ENCODE measurements around the gene KRTAP5-3.
"Not testable (repeated sequence)": the region's sequence is repeated elsewhere in the genome, so short reads cannot be mapped to it uniquely, and the experiment has no call there.

Gene KRTAP5-3, protein sequence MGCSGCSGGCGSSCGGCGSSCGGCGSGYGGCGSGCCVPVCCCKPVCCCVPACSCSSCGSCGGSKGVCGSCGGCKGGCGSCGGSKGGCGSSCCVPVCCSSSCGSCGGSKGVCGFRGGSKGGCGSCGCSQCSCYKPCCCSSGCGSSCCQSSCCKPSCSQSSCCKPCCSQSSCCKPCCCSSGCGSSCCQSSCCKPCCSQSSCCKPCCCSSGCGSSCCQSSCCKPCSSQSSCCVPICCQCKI

DNA sequence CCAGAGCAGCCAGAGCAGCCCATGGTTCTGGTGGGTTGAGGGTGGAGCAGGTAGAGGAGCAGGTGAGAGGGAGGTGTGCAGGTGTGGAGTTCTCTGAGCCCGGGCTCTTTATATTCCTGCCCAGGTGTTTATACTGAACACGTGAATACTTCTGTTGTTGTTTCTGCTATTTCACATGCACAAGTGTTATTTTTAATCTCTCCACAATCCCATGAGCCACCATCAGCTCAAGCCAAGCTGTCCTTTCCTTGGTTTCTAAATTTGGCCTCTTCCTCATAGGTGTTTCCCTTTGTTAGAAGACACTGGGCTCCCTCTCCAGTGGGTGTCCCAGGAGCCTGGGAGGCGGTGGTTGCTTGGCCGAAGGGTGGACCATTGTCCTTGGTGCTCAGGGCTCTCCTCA lies at the start of gene KRTAP5-3:
KRTAP5-3 (minus strand) TSS at position 101 of the 400 bp plus-strand sequence; CDS start at position 23, 78 bp downstream.
- DNase-seq: no peak

DNA sequence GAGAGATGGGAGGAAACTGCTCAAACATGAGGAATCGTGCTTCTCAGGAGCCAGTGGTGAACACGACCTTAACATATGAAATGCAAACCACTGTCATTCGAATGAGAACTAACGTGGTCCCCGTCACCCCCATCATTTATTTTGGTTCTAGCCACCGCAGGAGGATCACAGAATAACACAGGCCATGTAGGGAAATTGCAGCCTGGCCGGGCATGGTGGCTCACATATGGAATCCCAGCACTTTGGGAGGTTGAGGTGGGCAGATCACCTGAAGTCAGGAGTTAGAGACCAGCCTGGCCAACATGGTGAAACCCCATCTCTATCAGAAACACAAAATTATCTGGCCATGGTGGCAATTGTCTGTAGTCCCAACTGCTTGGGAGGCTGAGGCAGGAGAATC lies 48.4 kb upstream of the KRTAP5-3 start:
- DNase-seq: no peak

DNA sequence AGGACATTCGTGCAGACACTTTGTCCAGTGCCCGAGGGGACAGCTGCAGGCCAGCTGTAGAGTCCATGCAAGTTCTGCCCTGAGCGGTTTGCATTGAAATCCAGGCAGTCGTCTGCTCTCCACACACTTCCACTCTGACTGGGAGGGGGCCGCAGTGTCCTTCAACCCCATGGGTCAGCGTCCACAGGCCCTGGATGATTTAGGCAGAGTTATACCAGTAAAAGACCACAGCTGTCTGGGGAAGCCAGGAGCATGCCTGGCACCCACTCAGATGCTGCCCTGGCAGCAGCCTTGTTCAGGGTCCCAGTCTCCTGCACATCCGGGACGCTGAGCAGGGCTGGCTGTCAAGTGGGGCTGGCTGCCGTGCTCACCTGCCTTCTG lies 47.8 kb upstream of the KRTAP5-3 start:
- DNase-seq: no peak

DNA sequence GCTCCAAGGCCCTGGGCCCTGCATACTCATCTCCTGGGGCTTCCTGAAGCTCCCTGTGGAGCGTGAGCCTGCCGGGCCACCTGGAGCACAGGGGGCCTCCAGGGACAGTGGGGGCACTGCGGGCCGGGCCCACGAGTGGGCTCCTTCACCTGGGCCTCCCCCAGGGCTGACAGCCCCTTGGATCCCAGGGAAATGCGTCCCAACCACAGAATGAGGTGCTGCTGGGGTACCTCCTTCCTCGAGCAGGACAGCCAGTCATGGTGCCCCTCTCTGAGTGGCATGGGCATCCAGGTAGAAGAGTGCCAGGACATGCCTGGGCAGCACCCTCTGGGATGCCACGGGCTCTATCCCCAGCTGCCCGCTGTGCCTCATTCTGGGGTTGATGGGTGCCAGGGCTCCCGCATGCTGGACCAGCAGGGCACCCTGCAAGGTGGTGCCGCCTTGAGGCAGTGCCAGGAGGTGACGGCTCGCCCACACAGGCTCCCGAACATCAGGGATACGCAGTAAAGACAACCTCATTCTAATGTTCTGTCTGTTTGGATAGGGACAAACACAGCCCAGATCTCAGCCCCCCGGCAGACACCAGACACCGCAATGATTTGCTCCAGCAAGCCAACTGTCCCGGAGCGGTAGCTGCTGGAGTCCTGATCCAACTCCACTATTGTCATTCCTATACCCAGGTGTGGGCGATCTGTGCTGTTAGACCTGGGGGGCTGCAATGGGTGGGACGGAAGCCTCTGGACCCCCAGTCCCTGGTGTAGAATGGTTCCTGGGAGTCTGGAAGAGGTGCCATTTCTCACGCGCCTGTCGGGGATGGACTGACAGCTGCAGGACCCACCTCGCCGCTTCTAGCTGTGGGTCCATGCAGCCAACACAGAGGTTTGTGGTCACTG lies 47.2 kb upstream of the KRTAP5-3 start:
- no peak for DNase-seq

DNA sequence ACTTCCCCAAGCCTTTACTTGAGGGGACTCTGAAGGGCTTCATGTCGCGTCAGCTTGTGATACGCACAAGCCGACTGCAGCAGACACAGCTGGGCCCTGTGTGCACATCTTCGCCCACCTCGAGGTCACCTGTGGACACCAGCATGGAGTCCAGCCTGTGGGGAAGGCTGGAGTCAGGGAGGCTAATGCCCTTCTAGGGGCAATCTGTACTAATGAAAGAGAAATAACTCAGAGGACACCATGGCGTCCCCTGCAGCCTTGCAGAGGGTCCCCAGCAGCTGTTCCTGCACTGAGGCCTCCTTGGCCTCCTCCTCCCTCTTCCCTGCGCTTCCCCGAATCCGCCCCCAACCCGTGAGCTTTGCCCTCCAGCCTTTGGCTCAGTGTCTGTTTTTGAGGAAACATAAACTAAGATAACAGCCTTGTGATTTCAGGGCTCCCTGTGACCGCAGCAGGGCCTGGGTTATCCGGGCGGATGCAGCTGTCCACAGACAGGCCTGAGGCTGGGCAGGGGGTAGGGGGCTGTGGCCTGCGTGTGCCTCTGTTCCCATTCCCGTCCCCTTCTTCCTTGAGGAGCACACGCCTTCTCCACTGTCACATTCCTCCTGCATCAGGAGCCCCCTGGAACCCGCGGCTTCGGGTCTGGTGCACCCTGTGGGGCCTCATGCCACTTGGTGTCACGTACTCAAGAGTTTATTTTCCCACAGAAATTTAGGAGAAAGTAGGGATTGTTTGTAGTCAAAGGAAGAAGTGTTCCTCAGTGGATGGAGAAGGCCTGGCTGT lies 46.3 kb upstream of the KRTAP5-3 start:
- no peak for DNase-seq

DNA sequence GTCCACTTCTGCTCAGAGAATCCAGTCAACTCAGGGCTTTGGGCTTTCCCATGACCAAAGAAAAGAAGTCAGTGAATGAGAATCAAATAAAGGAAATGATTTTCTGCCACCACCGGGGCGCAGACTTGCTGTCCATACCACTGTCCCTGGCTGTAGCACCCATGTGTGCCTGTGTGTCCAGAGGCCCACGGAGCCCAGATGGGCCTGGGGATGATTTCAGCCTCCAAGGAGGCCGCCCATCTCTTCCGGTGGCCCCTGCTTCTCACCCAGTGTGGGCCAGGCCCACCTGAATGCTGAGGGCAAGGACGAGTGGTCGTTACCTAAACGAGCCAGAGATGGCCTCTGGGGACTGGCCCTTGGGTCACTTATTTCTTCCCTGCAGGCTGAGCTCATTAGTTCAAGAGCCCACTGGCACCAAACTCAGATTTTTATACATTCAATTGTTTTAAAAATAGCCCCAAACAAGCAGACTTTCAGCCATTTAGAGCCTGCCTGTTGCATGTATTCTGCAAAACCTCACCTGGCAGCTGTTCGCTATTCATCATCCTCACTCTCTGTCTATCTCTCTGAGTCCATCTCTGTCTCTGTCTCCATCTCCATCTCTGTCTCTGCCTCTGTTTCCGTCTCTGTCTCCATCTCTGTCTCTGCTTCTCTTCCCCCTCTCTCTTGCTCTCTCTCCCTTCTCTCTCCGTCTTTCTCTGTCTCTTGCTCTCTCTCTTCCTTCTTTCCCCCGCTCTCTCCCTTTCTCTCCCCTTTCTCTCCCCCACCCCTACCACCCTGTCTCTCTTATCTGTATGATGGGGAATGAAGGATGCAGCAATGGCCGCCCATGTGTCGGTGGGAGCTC lies 45.5 kb upstream of the KRTAP5-3 start:
- DNase-seq: no peak

DNA sequence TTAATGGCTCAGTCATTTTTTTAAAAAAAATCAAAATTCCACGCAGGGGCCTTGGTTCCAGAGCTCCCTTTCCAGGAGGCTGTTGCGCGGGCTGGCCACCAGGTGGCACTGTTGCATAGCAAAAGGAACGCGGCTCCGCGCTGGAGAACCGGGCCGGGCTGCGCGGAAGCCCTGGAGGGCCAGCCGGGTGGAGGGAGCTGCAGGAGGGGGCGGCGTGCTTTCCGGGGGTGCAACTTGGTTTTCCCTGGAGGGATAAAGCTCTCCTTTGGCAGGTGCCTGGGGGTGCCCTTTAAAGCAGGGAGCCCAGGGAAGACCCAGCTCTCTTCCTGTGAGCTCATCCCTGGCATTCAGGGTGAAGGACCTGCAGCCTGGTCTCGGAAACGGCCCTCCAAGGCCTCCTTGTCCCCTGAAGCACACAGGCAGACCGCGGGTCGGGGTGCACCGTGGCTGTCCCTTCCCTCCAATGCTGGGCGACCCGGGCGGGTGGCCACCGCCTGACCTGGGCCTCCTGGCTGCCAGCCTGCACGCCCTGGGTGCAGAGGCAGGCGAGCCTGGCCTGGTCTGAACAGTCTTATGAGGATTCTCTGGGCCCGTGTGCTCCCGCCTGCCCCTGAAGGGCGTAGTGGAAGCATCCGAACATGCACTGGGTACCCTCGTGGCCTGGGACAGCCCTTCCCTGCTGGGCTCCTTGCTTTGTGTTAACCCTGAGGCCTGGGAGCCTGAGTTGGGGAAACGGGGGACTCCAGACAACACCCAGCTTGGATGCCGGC lies 44.7 kb upstream of the KRTAP5-3 start:
- DNase-seq: peak; percentile 43

DNA sequence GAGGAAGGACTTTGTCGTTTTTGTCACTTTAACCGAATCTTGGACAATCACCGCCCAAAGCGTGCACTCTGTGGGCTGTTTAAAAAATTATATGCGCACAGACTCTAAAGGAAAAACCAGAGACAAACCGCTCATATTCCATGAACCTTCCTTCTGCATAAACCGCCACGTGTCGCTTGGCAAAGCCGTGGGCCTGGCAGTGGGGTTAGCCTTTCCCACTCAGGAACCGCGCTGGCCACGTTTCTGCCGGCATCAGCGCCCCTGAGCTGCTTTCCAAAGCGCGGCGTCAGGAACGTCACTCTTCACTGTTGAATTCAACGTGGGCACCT lies 44.1 kb upstream of the KRTAP5-3 start:
- no peak for DNase-seq

DNA sequence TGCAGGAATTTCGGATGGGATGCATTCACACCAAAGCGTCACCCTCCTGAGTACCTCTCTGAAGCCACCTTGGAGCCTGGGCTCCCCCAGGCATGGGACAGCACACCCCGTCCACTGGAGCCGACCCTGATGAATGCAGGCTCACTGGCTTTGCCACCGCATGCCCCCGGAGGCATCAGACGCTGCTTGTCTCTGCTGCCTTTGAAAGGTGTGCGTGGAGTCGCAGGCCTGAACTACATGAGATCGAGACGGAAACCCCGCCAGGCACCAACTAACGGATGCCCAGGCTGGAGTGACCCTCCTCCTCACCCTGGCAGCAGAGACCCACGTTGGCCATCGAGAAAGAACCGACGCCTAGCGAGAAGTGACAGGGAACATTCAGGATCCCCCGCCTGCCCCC lies 43.8 kb upstream of the KRTAP5-3 start:
- no peak for DNase-seq

DNA sequence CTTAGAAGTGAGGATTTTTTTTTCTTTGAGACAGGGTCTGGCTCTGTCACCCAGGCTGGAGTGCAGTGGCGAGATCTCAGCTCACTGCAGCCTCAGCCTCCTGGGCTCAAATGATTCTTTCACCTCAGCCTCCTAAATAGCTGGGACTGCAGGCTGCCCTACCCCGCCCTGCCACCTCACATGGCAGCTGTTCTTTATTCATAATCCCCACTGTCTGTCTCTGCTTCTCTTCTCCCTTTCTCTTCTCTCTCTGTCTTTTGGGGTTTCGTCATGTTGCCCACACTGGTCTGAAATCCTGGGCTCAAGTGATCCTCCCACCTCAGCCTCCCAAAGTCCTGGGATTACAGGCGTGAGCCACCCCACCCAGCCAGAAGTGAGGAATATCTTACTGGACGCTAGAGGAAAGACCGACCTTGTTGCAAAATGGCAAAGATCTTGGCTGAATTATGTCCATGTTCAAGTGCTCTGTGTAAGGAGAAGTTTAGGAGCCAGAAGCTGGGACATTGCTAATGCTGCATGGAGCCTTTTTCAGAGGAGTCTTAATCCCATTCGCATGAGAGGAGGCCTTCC lies 43.2 kb upstream of the KRTAP5-3 start:
- DNase-seq: no peak

DNA sequence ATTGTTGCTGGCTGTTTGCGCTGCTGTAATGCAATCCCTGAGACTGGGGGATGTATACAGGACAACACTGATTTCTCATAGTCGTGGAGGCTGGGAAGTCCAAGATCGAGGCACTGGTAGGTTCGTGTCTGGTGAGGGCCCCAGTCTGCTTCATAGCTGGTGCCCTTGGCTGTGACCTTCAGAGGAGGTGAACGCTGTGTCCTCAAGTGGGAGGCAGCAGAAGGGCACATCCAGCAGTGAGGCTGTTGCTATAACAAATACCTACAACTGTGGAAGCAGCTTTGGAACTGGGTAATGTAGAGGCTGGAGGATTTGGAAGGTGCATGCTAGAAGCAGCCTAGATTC lies 42.6 kb upstream of the KRTAP5-3 start:
- no peak for DNase-seq

DNA sequence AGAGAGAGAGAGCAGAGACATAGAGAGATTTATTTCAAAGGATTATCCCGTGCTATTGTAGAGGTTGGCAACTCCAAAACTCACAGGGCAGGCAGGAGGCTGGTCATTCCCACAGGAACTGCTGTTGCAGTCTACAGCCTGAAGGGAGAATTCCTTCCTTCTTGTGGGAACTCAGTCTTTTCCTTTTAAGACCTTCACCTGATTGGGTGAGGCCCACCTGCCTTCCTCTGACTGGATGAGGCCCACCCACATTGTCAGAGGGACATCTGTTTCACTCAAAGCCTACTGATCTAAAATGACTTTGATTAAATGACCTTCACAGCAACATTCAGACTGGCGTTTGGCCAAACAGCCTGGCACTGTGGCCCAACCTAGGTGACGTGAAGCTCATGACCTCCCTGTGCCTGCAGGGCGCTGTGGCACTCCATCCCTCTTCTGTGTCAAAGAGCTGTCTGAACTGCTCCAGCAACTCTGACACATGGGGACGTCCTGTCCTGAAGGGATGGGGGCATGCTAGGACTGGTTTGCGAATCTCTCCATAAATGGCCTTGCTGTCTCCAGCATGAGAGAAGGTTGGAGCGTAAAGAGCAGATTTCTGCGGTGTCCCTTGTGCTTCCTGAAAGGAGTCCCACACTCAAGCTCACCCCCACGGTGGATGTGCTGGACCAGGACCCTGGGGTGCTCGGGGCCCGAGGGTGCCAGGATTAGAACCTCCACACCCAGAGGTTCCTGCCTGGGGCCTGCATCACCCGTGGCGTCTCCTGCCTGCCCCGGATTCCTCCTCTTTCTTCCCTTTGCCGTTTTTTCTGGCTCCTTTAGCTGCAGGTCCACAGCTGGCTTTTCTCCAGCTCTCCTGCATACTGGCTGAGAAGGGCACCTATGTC lies 42.0 kb upstream of the KRTAP5-3 start:
- no peak for DNase-seq

DNA sequence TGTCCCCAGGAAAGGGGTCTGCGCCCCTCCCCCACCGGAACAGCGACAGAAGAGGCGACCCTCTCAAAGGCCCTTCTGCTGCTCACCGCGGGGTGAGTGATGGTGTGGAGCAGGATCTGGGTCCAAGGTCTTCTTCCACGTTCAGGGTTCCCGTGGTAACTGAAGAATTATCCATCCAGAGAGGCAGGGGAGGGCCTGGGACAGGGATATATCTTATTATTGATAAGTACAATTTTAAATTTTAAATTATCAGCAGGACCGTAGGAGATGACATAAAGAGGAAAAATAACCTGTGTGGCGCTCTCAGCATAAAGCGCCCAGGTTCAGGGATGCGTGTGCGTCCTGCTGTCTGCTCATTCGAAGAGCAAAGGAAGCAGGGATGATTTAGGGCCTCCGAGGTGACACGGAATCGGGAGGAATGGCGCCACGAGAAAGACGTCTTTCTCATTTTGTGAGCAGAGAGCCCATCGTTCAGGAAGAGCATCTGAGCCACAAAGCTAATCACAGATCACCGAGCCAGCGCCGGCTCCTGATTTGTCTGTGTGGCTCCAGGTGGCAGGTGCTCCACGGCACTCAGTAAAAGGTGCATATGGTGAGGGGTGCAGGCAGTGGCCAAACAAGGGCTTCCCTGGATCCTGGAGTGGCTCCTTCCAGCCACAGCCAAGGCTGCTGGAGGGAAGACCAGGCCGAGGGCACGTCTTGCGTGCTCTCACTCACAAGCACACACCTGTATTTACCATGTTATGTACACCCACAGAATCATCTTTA lies 40.6 kb upstream of the KRTAP5-3 start:
- no peak for DNase-seq

DNA sequence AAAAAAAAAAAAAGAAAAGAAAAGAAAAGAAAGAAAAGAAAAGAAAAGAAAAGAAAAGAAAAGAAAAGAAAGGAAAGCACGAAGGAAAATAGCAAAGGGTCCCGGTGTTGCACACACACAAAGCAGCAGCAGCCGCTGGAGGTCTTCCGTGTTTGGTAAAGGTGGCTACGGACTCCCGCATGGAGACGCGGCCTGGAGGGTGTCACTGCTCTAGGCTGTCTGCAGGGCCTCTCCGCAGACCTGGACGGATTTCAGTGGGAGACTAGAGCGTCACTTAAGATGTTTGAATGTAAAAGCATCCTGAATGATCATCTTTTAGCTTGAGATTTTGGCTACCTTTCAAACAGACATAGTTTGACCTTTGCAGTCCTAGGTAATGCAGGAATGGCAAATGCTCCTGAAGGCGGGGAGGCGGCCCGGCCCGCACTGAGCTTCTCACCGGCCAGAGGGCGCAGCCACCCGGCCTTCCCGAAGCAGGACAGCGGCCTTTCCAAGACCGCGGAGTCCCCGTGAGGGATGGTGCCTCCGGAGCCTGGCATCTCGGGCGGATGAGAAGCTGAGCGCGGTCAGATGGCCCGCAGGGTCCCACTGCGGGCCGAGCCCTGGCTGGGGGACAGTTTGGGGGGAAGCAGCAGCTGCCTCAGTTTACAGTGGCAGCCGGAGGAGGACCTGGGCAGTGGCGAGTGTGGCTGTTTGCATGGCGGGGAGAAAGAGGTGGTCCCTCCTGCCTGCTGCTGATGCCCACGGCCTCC lies 39.8 kb upstream of the KRTAP5-3 start:
- no peak for DNase-seq

DNA sequence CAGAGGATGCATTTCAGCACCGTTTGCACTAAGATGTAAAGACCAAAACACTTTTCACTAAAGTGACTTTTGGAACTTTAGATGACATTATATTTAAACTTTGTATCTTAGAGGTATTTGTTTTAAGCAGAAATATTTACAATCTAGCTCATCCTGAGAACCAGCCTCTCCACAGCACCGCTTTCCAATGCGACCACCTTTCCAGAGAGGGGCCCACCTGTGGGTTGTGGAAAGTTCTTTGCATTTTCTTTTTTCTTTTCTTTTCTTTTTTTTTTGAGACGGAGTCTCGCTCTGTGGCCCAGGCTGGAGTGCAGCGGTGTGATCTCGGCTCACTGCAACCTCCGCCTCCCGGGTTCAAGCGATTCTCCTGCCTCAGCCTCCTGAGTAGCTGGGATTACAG lies 38.3 kb upstream of the KRTAP5-3 start:
- DNase-seq: not testable (repeated sequence)

DNA sequence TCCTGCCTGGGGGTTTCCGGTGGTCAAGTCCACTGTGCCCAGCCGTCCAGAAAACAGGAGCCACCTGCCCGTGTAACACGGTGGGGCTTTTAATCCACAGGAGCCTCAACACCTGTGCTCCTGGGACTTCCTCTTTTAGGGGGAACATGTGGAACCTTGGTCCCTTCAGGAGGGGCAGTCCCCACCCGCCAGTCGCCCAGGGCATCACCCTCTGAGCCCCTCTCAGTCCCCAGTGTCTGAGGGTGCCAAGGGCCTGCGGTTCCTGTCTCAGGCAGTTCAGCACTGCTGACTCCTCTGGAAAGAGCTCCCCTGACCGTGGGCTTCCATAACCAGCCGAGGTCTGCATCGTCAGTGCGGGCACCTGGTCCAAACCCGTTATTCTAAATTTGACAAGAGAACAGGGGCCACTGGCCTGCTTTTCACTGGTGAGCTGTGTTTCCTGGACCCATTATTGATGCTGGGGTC lies 37.1 kb upstream of the KRTAP5-3 start:
- no peak for DNase-seq

DNA sequence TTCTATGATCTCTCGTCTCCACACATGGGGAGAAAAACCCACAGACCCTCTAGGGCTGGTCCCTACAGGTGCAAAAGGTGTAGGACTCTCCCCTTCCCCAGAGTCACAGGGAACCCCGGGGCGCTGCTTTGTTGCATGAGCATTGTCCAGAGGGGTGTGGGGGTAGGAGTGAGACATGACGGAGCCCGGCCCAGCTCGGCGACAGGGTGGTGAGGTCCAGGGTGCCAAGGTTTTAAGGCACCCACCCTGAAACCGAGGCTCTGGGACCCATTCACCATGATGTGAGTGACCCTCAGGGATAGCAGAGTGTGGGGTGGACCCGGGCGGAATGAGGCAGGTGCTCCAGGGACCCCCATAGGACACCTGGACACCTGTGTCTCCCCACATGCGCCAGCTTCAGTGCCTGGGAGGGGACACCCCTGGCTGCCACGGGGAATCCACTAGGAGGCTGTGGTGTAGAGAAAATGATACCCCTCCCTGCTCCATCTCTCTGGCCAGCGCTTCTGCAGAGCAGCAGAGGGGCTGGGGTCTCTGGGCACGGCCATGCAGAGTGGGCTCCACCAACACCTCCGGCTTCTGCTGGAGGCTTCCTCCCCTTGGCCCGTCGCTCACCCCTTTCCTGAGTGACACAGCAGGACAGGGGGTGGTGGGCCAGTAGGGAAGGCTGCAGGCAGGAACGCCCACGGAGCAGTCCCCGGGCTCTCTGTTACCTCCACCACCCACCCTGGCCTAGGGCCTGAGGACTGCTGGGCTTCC lies 36.5 kb upstream of the KRTAP5-3 start:
- no peak for DNase-seq

DNA sequence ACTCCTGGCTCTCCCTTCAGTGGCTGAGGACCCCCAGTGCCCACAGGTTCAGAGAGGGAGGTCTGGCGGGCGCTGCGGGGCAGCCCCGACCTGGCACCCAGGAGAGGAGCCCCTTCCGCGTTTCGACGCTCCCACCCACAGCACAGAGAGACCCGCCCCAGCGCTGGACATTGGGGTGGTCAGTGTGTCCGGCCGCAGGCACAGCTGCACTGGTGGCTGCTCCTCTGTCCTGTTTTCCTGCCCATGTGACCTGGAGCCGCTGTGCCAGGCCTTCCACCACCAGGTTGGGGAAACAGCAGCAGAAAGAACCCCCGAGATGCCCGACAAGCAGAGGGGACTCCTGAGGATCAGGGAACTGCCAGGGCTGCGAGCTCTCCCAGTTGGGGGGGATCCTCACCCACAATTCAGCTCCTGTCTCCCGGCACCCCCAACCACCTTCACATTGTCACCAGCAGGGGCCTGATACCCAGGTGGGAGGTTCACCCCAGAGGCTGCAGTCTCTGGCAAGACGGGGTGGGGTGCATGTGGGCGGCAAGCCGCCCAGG lies 35.0 kb upstream of the KRTAP5-3 start:
- no peak for DNase-seq
